ENCODE measurements around the gene OR4N2.

- TF ChIP-seq POLR2A (IDR thresholded peaks at IDR 0.05) (no peak), CTCF (IDR thresholded peaks at IDR 0.05) (no peak)
Measured at GRCh38 chr14:19800282-19801117, 3.1 kb upstream of the OR4N2 start.

Data from tibial nerve (tissue), 3 donors.